ENCODE results near the gene MPRIP. TPM values are rescaled to one million over a fixed set of nuclear protein-coding genes. Genes with fewer than 3 reads are reported as not detected.

MPRIP gene
- total RNA-seq, 1 experiment from 2014 or later = 140 TPM

DNA sequence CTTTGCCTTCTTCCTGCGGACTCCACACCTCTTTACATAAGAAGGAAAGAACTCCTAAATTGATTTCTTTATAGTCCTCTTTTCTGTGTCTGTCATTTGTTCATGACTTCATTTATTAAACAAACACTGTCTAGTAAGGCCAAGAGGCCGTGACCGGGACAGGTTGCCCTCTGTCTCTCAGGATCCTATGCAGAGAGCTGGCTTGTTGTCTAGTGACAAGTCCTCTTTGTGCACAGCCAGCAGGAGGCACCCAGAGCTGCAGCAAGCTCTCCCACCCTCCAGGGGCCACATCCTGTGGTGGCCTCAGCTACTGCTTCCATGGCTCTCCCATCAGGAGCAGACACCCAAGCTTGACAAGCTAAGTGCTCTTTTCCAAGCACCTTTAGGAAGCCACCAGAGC lies 113.3 kb downstream of the MPRIP start:
- H3K27me3 Mint-ChIP-seq (ENCODE audit: low read depth) = no peaks in the 10 kb centered on the region
- ATAC-seq (no peak), DNase-seq (ENCODE audit: low spot score) (no peak)
- no peak overlapping the region for H3K27ac Mint-ChIP-seq
- TF ChIP-seq GABPB1 (CRISPR knock-in tag; IDR thresholded peaks at IDR 0.05) = no peak
- TF ChIP-seq TCF7 (CRISPR knock-in tag; IDR thresholded peaks at IDR 0.05; ENCODE audit: low read depth) = no peak
- TF ChIP-seq SMAD3 (CRISPR knock-in tag; IDR thresholded peaks at IDR 0.05; ENCODE audit: borderline replicate concordance) = no peak
- TF ChIP-seq, protein P1, sequence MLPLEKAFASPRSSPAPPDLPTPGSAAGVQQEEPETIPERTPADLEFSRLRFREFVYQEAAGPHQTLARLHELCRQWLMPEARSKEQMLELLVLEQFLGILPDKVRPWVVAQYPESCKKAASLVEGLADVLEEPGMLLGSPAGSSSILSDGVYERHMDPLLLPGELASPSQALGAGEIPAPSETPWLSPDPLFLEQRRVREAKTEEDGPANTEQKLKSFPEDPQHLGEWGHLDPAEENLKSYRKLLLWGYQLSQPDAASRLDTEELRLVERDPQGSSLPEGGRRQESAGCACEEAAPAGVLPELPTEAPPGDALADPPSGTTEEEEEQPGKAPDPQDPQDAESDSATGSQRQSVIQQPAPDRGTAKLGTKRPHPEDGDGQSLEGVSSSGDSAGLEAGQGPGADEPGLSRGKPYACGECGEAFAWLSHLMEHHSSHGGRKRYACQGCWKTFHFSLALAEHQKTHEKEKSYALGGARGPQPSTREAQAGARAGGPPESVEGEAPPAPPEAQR (CRISPR knock-in tag; IDR thresholded peaks at IDR 0.05) = no peak
- no peak for TF ChIP-seq NR2C2 (CRISPR knock-in tag; IDR thresholded peaks at IDR 0.05)
- TF ChIP-seq ZNF219 (CRISPR knock-in tag; IDR thresholded peaks at IDR 0.05; ENCODE audit: borderline replicate concordance) = no peak
- TF ChIP-seq ZNF232 (CRISPR knock-in tag; IDR thresholded peaks at IDR 0.05) = no peak
- TF ChIP-seq, protein P2, sequence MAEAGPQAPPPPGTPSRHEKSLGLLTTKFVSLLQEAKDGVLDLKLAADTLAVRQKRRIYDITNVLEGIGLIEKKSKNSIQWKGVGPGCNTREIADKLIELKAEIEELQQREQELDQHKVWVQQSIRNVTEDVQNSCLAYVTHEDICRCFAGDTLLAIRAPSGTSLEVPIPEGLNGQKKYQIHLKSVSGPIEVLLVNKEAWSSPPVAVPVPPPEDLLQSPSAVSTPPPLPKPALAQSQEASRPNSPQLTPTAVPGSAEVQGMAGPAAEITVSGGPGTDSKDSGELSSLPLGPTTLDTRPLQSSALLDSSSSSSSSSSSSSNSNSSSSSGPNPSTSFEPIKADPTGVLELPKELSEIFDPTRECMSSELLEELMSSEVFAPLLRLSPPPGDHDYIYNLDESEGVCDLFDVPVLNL (CRISPR knock-in tag; IDR thresholded peaks at IDR 0.05; ENCODE audit: borderline replicate concordance, low read depth) = no peak
- no peak for TF ChIP-seq ZNF396 (CRISPR knock-in tag; IDR thresholded peaks at IDR 0.05; ENCODE audit: borderline replicate concordance)
- TF ChIP-seq SP1 (CRISPR knock-in tag; conservative IDR thresholded peaks at IDR 0.05) = no peak
- TF ChIP-seq, protein P3, sequence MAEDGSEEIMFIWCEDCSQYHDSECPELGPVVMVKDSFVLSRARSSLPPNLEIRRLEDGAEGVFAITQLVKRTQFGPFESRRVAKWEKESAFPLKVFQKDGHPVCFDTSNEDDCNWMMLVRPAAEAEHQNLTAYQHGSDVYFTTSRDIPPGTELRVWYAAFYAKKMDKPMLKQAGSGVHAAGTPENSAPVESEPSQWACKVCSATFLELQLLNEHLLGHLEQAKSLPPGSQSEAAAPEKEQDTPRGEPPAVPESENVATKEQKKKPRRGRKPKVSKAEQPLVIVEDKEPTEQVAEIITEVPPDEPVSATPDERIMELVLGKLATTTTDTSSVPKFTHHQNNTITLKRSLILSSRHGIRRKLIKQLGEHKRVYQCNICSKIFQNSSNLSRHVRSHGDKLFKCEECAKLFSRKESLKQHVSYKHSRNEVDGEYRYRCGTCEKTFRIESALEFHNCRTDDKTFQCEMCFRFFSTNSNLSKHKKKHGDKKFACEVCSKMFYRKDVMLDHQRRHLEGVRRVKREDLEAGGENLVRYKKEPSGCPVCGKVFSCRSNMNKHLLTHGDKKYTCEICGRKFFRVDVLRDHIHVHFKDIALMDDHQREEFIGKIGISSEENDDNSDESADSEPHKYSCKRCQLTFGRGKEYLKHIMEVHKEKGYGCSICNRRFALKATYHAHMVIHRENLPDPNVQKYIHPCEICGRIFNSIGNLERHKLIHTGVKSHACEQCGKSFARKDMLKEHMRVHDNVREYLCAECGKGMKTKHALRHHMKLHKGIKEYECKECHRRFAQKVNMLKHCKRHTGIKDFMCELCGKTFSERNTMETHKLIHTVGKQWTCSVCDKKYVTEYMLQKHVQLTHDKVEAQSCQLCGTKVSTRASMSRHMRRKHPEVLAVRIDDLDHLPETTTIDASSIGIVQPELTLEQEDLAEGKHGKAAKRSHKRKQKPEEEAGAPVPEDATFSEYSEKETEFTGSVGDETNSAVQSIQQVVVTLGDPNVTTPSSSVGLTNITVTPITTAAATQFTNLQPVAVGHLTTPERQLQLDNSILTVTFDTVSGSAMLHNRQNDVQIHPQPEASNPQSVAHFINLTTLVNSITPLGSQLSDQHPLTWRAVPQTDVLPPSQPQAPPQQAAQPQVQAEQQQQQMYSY (CRISPR knock-in tag; IDR thresholded peaks at IDR 0.05) = no peak
- H3K4me3 Mint-ChIP-seq = no peak overlapping the region
- H3K9me3 Mint-ChIP-seq = no peaks in the 10 kb centered on the region
- ChIA-PET POLR2A (no interaction called here), CTCF (interaction anchor here (0.5 to 3.0 kb wide), 6 partner anchors 9 to 114 kb away, joined by 3 to 21 read pairs (median 4); no protein-coding TSS in a partner anchor)
- H3K36me3 Mint-ChIP-seq = peaks cover 52% of the 10 kb centered on the region
- no peaks in the 10 kb centered on the region for H3K4me1 Mint-ChIP-seq

DNA sequence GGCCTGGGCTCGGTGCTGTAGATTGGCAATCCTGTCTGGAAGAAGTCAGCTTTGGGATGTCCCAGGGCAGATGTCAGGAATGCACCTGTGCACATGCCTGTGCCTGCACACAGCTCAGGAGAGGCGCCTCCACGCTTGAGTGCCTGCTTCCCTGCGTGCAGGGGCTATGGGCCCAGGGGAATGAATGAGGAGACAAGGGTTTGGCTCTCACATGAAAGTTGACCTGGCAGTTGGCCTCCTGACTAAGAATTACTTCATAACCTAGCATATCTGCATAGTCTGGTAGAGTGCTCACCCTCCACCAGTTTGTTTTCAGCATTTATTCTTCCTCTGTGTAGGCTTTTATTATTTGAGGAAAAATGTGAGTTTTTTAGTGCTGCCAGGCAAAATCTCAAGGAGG lies 113.8 kb downstream of the MPRIP start:
- Mint-ChIP-seq H3K27me3 (ENCODE audit: low read depth) (no peaks in the 10 kb centered on the region), H3K4me1 (no peaks in the 10 kb centered on the region), H3K4me3 (no peak overlapping the region), H3K9me3 (no peaks in the 10 kb centered on the region), H3K27ac (no peak overlapping the region), H3K36me3 (peaks cover 54% of the 10 kb centered on the region)
- ATAC-seq (no peak), DNase-seq (ENCODE audit: low spot score) (no peak)
- no peak for TF ChIP-seq MYBL2 (CRISPR knock-in tag; IDR thresholded peaks at IDR 0.05)
- TF ChIP-seq NR3C1 (CRISPR knock-in tag; conservative IDR thresholded peaks at IDR 0.05; ENCODE audit: low read depth) = no peak
- no peak for TF ChIP-seq FOXJ3 (CRISPR knock-in tag; IDR thresholded peaks at IDR 0.05; ENCODE audit: borderline replicate concordance)
- TF ChIP-seq, protein P4, sequence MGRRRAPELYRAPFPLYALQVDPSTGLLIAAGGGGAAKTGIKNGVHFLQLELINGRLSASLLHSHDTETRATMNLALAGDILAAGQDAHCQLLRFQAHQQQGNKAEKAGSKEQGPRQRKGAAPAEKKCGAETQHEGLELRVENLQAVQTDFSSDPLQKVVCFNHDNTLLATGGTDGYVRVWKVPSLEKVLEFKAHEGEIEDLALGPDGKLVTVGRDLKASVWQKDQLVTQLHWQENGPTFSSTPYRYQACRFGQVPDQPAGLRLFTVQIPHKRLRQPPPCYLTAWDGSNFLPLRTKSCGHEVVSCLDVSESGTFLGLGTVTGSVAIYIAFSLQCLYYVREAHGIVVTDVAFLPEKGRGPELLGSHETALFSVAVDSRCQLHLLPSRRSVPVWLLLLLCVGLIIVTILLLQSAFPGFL (CRISPR knock-in tag; IDR thresholded peaks at IDR 0.05; ENCODE audit: borderline replicate concordance) = no peak
- TF ChIP-seq GTF2I (CRISPR knock-in tag; conservative IDR thresholded peaks at IDR 0.05) = no peak
- TF ChIP-seq, protein P5, sequence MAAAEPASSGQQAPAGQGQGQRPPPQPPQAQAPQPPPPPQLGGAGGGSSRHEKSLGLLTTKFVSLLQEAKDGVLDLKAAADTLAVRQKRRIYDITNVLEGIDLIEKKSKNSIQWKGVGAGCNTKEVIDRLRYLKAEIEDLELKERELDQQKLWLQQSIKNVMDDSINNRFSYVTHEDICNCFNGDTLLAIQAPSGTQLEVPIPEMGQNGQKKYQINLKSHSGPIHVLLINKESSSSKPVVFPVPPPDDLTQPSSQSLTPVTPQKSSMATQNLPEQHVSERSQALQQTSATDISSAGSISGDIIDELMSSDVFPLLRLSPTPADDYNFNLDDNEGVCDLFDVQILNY (CRISPR knock-in tag; IDR thresholded peaks at IDR 0.05) = no peak
- TF ChIP-seq TEAD4 (CRISPR knock-in tag; IDR thresholded peaks at IDR 0.05) = no peak
- TF ChIP-seq, protein P6, sequence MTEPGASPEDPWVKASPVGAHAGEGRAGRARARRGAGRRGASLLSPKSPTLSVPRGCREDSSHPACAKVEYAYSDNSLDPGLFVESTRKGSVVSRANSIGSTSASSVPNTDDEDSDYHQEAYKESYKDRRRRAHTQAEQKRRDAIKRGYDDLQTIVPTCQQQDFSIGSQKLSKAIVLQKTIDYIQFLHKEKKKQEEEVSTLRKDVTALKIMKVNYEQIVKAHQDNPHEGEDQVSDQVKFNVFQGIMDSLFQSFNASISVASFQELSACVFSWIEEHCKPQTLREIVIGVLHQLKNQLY (CRISPR knock-in tag; IDR thresholded peaks at IDR 0.05) = no peak
- TF ChIP-seq, protein P7, sequence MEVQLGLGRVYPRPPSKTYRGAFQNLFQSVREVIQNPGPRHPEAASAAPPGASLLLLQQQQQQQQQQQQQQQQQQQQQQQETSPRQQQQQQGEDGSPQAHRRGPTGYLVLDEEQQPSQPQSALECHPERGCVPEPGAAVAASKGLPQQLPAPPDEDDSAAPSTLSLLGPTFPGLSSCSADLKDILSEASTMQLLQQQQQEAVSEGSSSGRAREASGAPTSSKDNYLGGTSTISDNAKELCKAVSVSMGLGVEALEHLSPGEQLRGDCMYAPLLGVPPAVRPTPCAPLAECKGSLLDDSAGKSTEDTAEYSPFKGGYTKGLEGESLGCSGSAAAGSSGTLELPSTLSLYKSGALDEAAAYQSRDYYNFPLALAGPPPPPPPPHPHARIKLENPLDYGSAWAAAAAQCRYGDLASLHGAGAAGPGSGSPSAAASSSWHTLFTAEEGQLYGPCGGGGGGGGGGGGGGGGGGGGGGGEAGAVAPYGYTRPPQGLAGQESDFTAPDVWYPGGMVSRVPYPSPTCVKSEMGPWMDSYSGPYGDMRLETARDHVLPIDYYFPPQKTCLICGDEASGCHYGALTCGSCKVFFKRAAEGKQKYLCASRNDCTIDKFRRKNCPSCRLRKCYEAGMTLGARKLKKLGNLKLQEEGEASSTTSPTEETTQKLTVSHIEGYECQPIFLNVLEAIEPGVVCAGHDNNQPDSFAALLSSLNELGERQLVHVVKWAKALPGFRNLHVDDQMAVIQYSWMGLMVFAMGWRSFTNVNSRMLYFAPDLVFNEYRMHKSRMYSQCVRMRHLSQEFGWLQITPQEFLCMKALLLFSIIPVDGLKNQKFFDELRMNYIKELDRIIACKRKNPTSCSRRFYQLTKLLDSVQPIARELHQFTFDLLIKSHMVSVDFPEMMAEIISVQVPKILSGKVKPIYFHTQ (CRISPR knock-in tag; IDR thresholded peaks at IDR 0.05) = no peak
- TF ChIP-seq ZNF219 (CRISPR knock-in tag; IDR thresholded peaks at IDR 0.05; ENCODE audit: borderline replicate concordance) = no peak
- POLR2A ChIA-PET = no interaction called here
- CTCF ChIA-PET = interaction anchor here (0.5 to 3.0 kb wide), 5 partner anchors 9 to 114 kb away, joined by 3 to 21 read pairs (median 4); no protein-coding TSS in a partner anchor
